GM23338 (cell line): ENCODE results near the gene NACAD. TPM values are rescaled to one million over a fixed set of nuclear protein-coding genes. Genes with fewer than 3 reads are reported as not detected.

Source experiments
- ATAC-seq: fragments of 200-7000 bp; cut with Tn5 transposase; 3 replicates; pipeline ENCODE4 v1.9.1; 2020
- DNase-seq: peaks from one replicate; pipeline ENCODE4 v3.0.0-alpha.2; 2015; ENCODE audit warnings: low spot score
- H2AFZ ChIP-seq: fragments of 200-600 bp; sonication (generic); 2 replicates; pipeline ENCODE4 v1.8.0; 2016; ENCODE audit warnings: antibody characterized with exemption, mild to moderate bottlenecking, moderate library complexity
- H3F3A ChIP-seq: fragments of 200-600 bp; sonication (generic); replicated peaks from 2 replicates; pipeline ENCODE4 v1.8.0; 2017; ENCODE audit warnings: antibody characterized with exemption, mixed run types, low read depth
- H3K27ac ChIP-seq: fragments of 200-600 bp; sonication (generic); 2 replicates; pipeline ENCODE4 v1.6.1; 2016; ENCODE audit warnings: low read depth
- H3K27me3 ChIP-seq: fragments of 200-600 bp; sonication (generic); 2 replicates; pipeline ENCODE4 v1.8.0; 2016; ENCODE audit warnings: mild to moderate bottlenecking, mixed run types, moderate library complexity; ENCODE audit not compliant: insufficient read depth
- H3K36me3 ChIP-seq: fragments of 200-600 bp; sonication (generic); 2 replicates; pipeline ENCODE4 v1.8.0; 2016; ENCODE audit warnings: mild to moderate bottlenecking; ENCODE audit not compliant: insufficient read depth
- H3K4me1 ChIP-seq: fragments of 200-600 bp; sonication (generic); 2 replicates; pipeline ENCODE4 v1.8.0; 2016; ENCODE audit warnings: mild to moderate bottlenecking, moderate library complexity; ENCODE audit not compliant: insufficient read depth
- H3K4me2 ChIP-seq: fragments of 200-600 bp; sonication (generic); 2 replicates; pipeline ENCODE4 v1.7.1; 2017; ENCODE audit warnings: mixed run types
- H3K4me3 ChIP-seq: fragments of 200-600 bp; sonication (generic); 2 replicates; pipeline ENCODE4 v1.6.1; 2016; ENCODE audit warnings: mixed run types
- H3K79me2 ChIP-seq: fragments of 200-600 bp; sonication (generic); replicated peaks from 2 replicates; pipeline ENCODE4 v1.8.0; 2017; ENCODE audit warnings: mild to moderate bottlenecking; ENCODE audit not compliant: insufficient read depth
- H3K9me2 ChIP-seq: fragments of 200-600 bp; sonication (generic); 2 replicates; pipeline ENCODE4 v1.8.0; 2017; ENCODE audit not compliant: insufficient read depth
- H4K20me1 ChIP-seq: fragments of 200-600 bp; sonication (generic); replicated peaks from 2 replicates; pipeline ENCODE4 v1.8.0; 2017; ENCODE audit warnings: mild to moderate bottlenecking; ENCODE audit not compliant: insufficient read depth
- H3K27ac Mint-ChIP-seq: 2 replicates; pipeline ENCODE4 v1.8.0; 2020; ENCODE audit warnings: inconsistent platforms, mild to moderate bottlenecking, moderate library complexity, mixed read lengths
- H3K27me3 Mint-ChIP-seq: 3 replicates; pipeline ENCODE4 v1.8.0; 2022; ENCODE audit warnings: low read depth, mild to moderate bottlenecking, moderate library complexity, mixed read lengths, inconsistent platforms; ENCODE audit not compliant: insufficient read depth, poor library complexity
- H3K36me3 Mint-ChIP-seq: 3 replicates; pipeline ENCODE4 v1.8.0; 2021; ENCODE audit warnings: low read depth, mild to moderate bottlenecking, inconsistent platforms, moderate library complexity, mixed read lengths
- H3K4me1 Mint-ChIP-seq: 3 replicates; pipeline ENCODE4 v1.8.0; 2020; ENCODE audit warnings: mild to moderate bottlenecking, inconsistent platforms, mixed read lengths
- H3K4me3 Mint-ChIP-seq: 3 replicates; pipeline ENCODE4 v1.8.0; 2021; ENCODE audit warnings: moderate library complexity, mild to moderate bottlenecking, inconsistent platforms, mixed read lengths
- H3K9me3 Mint-ChIP-seq: 3 replicates; pipeline ENCODE4 v1.8.0; 2020; ENCODE audit warnings: moderate library complexity, mild to moderate bottlenecking, inconsistent platforms, mixed read lengths
- CREB1 ChIP-seq: fragments of 250-450 bp; sonication (Bioruptor Pico); IDR thresholded peaks from 2 replicates; pipeline ENCODE4 v1.5.0; 2020; ENCODE audit warnings: low read depth, mild to moderate bottlenecking, moderate library complexity
- EZH2 ChIP-seq: fragments of 200-600 bp; sonication (generic); IDR thresholded peaks from one replicate; pipeline ENCODE4 v1.8.0; 2017; ENCODE audit warnings: antibody characterized with exemption, mild to moderate bottlenecking, low read depth; ENCODE audit not compliant: unreplicated experiment
- EZH2phosphoT487 ChIP-seq: fragments of 200-600 bp; sonication (generic); IDR thresholded peaks from one replicate; pipeline ENCODE4 v1.8.1; 2018; ENCODE audit warnings: antibody characterized with exemption; ENCODE audit not compliant: unreplicated experiment
- JUNB ChIP-seq: IDR thresholded peaks from one replicate; pipeline ENCODE4 v1.6.1; 2016; ENCODE audit warnings: antibody characterized with exemption; ENCODE audit not compliant: unreplicated experiment
- NANOG ChIP-seq: IDR thresholded peaks from 2 replicates; pipeline ENCODE4 v1.6.1; 2016; ENCODE audit warnings: antibody characterized with exemption, borderline replicate concordance
- POLR2AphosphoS5 ChIP-seq: IDR thresholded peaks from 2 replicates; pipeline ENCODE4 v1.6.1; 2016; ENCODE audit warnings: antibody characterized with exemption, low read depth
- STAT1 ChIP-seq: IDR thresholded peaks from one replicate; pipeline ENCODE4 v1.6.1; 2016; ENCODE audit warnings: antibody characterized with exemption; ENCODE audit not compliant: unreplicated experiment
- ZNF114 ChIP-seq: fragments of 250-450 bp; sonication (Bioruptor Pico); IDR thresholded peaks from 2 replicates; pipeline ENCODE4 v1.5.0; 2020; ENCODE audit warnings: mild to moderate bottlenecking, moderate library complexity
- ZNF331 ChIP-seq: fragments of 250-450 bp; sonication (Bioruptor Pico); IDR thresholded peaks from 2 replicates; pipeline ENCODE4 v1.5.0; 2020; ENCODE audit warnings: low read depth, mild to moderate bottlenecking, moderate library complexity
- polyA plus RNA-seq: library from polyadenylated mRNA; unstranded; fragments of >200 nt; fragmentation: Nextera tagmentation; extraction: Ambion mirVana; gene quantifications from 2 replicates; pipeline ENCODE4 v1.2.1, GENCODE V29; 2016
- total RNA-seq: library from RNA; depleted of rRNA; stranded (reverse); fragments of >200 nt; shearing (Covaris generic); gene quantifications from 2 replicates; pipeline ENCODE4 v1.2.3, GENCODE V29; 2014
- TF ChIP-seq, protein P1 (sequence below): fragments of 250-450 bp; sonication (Bioruptor Pico); IDR thresholded peaks from 2 replicates; pipeline ENCODE4 v1.5.0; 2020; ENCODE audit warnings: mild to moderate bottlenecking, moderate library complexity
- TF ChIP-seq, protein P2 (sequence below): IDR thresholded peaks from 2 replicates; pipeline ENCODE4 v1.6.1; 2016; ENCODE audit warnings: antibody characterized with exemption
- TF ChIP-seq, protein P3 (sequence below): IDR thresholded peaks from one replicate; pipeline ENCODE4 v1.6.1; 2018; ENCODE audit warnings: antibody characterized with exemption; ENCODE audit not compliant: unreplicated experiment
- TF ChIP-seq, protein P4 (sequence below), 2 experiments: fragments of 200-600 bp in 1 of 2; sonication (generic) in 1 of 2; conservative IDR thresholded peaks; 2 replicates each; pipeline versions ENCODE4 v1.5.1 to v1.6.1; 2016 to 2017; ENCODE audit warnings: antibody characterized with exemption in 2 of 2, low read depth in 2 of 2, mild to moderate bottlenecking in 2 of 2, moderate library complexity in 1 of 2

The NACAD gene
- total and polyA plus RNA-seq, 2 experiments from 2014 or later: 6.1 to 11.2 TPM

DNA sequence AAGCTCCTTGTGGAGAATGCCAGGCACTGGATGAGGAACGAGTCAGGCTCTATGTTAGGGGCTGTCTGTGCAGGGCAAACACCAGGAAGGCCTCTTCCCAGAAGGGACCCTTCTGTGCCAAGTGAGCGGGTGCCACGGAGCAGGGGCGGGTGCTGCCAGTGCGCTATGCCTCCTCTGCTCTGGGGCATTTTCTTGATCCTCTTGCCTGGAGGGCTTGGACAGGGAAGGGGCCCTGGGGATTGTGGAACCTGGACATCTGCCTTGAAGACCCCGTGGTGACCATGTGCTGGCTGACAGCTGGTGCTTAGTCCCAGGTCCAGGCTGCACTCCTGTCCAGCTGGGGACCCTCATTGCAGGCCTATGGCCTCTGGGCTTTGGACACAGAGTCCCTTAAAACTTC, 38.2 kb upstream of the NACAD start:
- peaks cover 10% of the 10 kb centered on the region; the same call in 1 of the 2 replicates for H3K4me1 ChIP-seq
- no peak for ATAC-seq
- no peak for DNase-seq

More for the DNA sequence above, 38.2 kb upstream of the NACAD start:
- H3K27ac ChIP-seq: no peak overlapping the region
- H3K27me3 ChIP-seq: no peaks in the 10 kb centered on the region
- H4K20me1 ChIP-seq: no peaks in the 10 kb centered on the region
- H3K27me3 Mint-ChIP-seq: peaks cover 5% of the 10 kb centered on the region
- no peaks in the 10 kb centered on the region for H3K36me3 Mint-ChIP-seq
- no peaks in the 10 kb centered on the region; the same call in 1 of the 2 replicates for H3F3A ChIP-seq
- H3K27ac Mint-ChIP-seq: no peak overlapping the region
- H2AFZ ChIP-seq: no peak overlapping the region
- H3K9me3 Mint-ChIP-seq: no peaks in the 10 kb centered on the region
- H3K36me3 ChIP-seq: no peaks in the 10 kb centered on the region
- peaks cover 19% of the 10 kb centered on the region; the same call in 2 of the 3 replicates for H3K4me1 Mint-ChIP-seq
- no peaks in the 10 kb centered on the region for H3K79me2 ChIP-seq
- no peak overlapping the region for H3K4me3 Mint-ChIP-seq
- no peak overlapping the region for H3K4me3 ChIP-seq
- no peaks in the 10 kb centered on the region for H3K9me2 ChIP-seq
- TF ChIP-seq, protein P1, sequence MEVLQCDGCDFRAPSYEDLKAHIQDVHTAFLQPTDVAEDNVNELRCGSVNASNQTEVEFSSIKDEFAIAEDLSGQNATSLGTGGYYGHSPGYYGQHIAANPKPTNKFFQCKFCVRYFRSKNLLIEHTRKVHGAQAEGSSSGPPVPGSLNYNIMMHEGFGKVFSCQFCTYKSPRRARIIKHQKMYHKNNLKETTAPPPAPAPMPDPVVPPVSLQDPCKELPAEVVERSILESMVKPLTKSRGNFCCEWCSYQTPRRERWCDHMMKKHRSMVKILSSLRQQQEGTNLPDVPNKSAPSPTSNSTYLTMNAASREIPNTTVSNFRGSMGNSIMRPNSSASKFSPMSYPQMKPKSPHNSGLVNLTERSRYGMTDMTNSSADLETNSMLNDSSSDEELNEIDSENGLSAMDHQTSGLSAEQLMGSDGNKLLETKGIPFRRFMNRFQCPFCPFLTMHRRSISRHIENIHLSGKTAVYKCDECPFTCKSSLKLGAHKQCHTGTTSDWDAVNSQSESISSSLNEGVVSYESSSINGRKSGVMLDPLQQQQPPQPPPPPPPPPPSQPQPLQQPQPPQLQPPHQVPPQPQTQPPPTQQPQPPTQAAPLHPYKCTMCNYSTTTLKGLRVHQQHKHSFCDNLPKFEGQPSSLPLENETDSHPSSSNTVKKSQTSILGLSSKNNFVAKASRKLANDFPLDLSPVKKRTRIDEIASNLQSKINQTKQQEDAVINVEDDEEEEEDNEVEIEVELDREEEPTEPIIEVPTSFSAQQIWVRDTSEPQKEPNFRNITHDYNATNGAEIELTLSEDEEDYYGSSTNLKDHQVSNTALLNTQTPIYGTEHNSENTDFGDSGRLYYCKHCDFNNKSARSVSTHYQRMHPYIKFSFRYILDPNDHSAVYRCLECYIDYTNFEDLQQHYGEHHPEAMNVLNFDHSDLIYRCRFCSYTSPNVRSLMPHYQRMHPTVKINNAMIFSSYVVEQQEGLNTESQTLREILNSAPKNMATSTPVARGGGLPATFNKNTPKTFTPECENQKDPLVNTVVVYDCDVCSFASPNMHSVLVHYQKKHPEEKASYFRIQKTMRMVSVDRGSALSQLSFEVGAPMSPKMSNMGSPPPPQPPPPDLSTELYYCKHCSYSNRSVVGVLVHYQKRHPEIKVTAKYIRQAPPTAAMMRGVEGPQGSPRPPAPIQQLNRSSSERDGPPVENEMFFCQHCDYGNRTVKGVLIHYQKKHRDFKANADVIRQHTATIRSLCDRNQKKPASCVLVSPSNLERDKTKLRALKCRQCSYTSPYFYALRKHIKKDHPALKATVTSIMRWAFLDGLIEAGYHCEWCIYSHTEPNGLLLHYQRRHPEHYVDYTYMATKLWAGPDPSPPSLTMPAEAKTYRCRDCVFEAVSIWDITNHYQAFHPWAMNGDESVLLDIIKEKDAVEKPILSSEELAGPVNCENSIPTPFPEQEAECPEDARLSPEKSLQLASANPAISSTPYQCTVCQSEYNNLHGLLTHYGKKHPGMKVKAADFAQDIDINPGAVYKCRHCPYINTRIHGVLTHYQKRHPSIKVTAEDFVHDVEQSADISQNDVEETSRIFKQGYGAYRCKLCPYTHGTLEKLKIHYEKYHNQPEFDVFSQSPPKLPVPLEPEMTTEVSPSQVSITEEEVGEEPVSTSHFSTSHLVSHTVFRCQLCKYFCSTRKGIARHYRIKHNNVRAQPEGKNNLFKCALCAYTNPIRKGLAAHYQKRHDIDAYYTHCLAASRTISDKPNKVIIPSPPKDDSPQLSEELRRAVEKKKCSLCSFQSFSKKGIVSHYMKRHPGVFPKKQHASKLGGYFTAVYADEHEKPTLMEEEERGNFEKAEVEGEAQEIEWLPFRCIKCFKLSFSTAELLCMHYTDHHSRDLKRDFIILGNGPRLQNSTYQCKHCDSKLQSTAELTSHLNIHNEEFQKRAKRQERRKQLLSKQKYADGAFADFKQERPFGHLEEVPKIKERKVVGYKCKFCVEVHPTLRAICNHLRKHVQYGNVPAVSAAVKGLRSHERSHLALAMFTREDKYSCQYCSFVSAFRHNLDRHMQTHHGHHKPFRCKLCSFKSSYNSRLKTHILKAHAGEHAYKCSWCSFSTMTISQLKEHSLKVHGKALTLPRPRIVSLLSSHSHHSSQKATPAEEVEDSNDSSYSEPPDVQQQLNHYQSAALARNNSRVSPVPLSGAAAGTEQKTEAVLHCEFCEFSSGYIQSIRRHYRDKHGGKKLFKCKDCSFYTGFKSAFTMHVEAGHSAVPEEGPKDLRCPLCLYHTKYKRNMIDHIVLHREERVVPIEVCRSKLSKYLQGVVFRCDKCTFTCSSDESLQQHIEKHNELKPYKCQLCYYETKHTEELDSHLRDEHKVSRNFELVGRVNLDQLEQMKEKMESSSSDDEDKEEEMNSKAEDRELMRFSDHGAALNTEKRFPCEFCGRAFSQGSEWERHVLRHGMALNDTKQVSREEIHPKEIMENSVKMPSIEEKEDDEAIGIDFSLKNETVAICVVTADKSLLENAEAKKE (CRISPR knock-in tag): no peak
- TF ChIP-seq, protein P2, sequence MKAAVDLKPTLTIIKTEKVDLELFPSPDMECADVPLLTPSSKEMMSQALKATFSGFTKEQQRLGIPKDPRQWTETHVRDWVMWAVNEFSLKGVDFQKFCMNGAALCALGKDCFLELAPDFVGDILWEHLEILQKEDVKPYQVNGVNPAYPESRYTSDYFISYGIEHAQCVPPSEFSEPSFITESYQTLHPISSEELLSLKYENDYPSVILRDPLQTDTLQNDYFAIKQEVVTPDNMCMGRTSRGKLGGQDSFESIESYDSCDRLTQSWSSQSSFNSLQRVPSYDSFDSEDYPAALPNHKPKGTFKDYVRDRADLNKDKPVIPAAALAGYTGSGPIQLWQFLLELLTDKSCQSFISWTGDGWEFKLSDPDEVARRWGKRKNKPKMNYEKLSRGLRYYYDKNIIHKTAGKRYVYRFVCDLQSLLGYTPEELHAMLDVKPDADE: no peak
- TF ChIP-seq EZH2phosphoT487 (no peak), ZNF331 (CRISPR knock-in tag) (no peak), EZH2 (no peak), POLR2AphosphoS5 (no peak), NANOG (no peak), ZNF114 (no peak), JUNB (no peak), CREB1 (CRISPR knock-in tag) (no peak), STAT1 (no peak)
- TF ChIP-seq, protein P3, sequence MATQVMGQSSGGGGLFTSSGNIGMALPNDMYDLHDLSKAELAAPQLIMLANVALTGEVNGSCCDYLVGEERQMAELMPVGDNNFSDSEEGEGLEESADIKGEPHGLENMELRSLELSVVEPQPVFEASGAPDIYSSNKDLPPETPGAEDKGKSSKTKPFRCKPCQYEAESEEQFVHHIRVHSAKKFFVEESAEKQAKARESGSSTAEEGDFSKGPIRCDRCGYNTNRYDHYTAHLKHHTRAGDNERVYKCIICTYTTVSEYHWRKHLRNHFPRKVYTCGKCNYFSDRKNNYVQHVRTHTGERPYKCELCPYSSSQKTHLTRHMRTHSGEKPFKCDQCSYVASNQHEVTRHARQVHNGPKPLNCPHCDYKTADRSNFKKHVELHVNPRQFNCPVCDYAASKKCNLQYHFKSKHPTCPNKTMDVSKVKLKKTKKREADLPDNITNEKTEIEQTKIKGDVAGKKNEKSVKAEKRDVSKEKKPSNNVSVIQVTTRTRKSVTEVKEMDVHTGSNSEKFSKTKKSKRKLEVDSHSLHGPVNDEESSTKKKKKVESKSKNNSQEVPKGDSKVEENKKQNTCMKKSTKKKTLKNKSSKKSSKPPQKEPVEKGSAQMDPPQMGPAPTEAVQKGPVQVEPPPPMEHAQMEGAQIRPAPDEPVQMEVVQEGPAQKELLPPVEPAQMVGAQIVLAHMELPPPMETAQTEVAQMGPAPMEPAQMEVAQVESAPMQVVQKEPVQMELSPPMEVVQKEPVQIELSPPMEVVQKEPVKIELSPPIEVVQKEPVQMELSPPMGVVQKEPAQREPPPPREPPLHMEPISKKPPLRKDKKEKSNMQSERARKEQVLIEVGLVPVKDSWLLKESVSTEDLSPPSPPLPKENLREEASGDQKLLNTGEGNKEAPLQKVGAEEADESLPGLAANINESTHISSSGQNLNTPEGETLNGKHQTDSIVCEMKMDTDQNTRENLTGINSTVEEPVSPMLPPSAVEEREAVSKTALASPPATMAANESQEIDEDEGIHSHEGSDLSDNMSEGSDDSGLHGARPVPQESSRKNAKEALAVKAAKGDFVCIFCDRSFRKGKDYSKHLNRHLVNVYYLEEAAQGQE: no peak
- TF ChIP-seq, protein P4, sequence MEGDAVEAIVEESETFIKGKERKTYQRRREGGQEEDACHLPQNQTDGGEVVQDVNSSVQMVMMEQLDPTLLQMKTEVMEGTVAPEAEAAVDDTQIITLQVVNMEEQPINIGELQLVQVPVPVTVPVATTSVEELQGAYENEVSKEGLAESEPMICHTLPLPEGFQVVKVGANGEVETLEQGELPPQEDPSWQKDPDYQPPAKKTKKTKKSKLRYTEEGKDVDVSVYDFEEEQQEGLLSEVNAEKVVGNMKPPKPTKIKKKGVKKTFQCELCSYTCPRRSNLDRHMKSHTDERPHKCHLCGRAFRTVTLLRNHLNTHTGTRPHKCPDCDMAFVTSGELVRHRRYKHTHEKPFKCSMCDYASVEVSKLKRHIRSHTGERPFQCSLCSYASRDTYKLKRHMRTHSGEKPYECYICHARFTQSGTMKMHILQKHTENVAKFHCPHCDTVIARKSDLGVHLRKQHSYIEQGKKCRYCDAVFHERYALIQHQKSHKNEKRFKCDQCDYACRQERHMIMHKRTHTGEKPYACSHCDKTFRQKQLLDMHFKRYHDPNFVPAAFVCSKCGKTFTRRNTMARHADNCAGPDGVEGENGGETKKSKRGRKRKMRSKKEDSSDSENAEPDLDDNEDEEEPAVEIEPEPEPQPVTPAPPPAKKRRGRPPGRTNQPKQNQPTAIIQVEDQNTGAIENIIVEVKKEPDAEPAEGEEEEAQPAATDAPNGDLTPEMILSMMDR (conservative IDR thresholded peaks at IDR 0.05; ENCODE audit: low read depth in 2 of 2): no peak
- H3K4me2 ChIP-seq: no peak overlapping the region
